IMR-90 (cell line): ENCODE results near the gene EIF4E1B. TPM values are rescaled to one million over a fixed set of nuclear protein-coding genes. Genes with fewer than 3 reads are reported as not detected.

Experiments used
- ATAC-seq: fragments of 200-7000 bp; cut with Tn5 transposase; 2 replicates; pipeline ENCODE4 v1.9.1; 2020; ENCODE audit warnings: low read depth, mild to moderate bottlenecking, moderate library complexity
- BruUV-seq: library from RNA; stranded (reverse); fragments of 400-500 nt; replicated peaks from 2 replicates; lab custom pipeline; 2021; lab: Mats Ljungman, UMichigan
- CTCF ChIA-PET: fragments of 300-600 bp; formaldehyde crosslinking; extraction: SDS; loops from one replicate; lab custom pipeline; 2021; ENCODE audit warnings: antibody characterized with exemption; lab: Yijun Ruan, JAX
- POLR2A ChIA-PET: fragments of 300-600 bp; sonication (Branson Sonifier 250); formaldehyde crosslinking; loops from one replicate; lab custom pipeline; 2022; ENCODE audit warnings: antibody characterized with exemption; ENCODE audit not compliant: unreplicated experiment; lab: Charles Lee
- DNase-seq: peaks from one replicate; pipeline ENCODE4 v3.0.0; 2013
- H2AFZ ChIP-seq: replicated peaks from 2 replicates; pipeline ENCODE3; 2013; ENCODE audit warnings: low read length, mild to moderate bottlenecking; ENCODE audit not compliant: poor library complexity
- H2AK5ac ChIP-seq: 2 replicates; pipeline ENCODE4 v1.6.1; 2013; ENCODE audit warnings: low read depth, low read length, inconsistent platforms
- H2AK9ac ChIP-seq: replicated peaks from 2 replicates; pipeline ENCODE3; 2013; ENCODE audit warnings: mild to moderate bottlenecking, low read depth, low read length, moderate library complexity; ENCODE audit not compliant: poor library complexity
- H2BK120ac ChIP-seq: 2 replicates; pipeline ENCODE4 v1.6.1; 2013; ENCODE audit warnings: low read depth, low read length, inconsistent platforms
- H2BK15ac ChIP-seq: 3 replicates; pipeline ENCODE4 v1.6.1; 2013; ENCODE audit warnings: low read depth, low read length, inconsistent platforms
- H2BK20ac ChIP-seq: 2 replicates; pipeline ENCODE4 v1.6.1; 2013; ENCODE audit warnings: low read depth, mild to moderate bottlenecking, inconsistent platforms, low read length, moderate library complexity
- H2BK5ac ChIP-seq: 2 replicates; pipeline ENCODE4 v1.6.1; 2013; ENCODE audit warnings: mild to moderate bottlenecking, low read depth, low read length, inconsistent platforms; ENCODE audit not compliant: poor library complexity, severe bottlenecking
- H3K14ac ChIP-seq: replicated peaks from 2 replicates; pipeline ENCODE4 v1.6.1; 2013; ENCODE audit warnings: low read depth, low read length, inconsistent platforms
- H3K18ac ChIP-seq: 2 replicates; pipeline ENCODE4 v1.6.1; 2013; ENCODE audit warnings: low read depth, low read length, control low read depth
- H3K23ac ChIP-seq: 2 replicates; pipeline ENCODE4 v1.6.1; 2013; ENCODE audit warnings: low read depth, low read length, inconsistent platforms
- H3K27ac ChIP-seq: 2 replicates; pipeline ENCODE4 v1.5.1; 2013; ENCODE audit warnings: mild to moderate bottlenecking, control low read depth, low read length; ENCODE audit not compliant: insufficient read depth
- H3K27me3 ChIP-seq: 2 replicates; pipeline ENCODE4 v1.6.1; 2013; ENCODE audit warnings: low read length; ENCODE audit not compliant: control insufficient read depth, insufficient read depth
- H3K36me3 ChIP-seq: 2 replicates; pipeline ENCODE4 v1.6.1; 2013; ENCODE audit warnings: low read length, mixed read lengths; ENCODE audit not compliant: control insufficient read depth, insufficient read depth
- H3K4ac ChIP-seq: 2 replicates; pipeline ENCODE4 v1.6.1; 2013; ENCODE audit warnings: low read depth, low read length, inconsistent platforms
- H3K4me1 ChIP-seq: 2 replicates; pipeline ENCODE4 v1.6.1; 2013; ENCODE audit warnings: low read length, mixed read lengths; ENCODE audit not compliant: control insufficient read depth, insufficient read depth
- H3K4me2 ChIP-seq: 2 replicates; pipeline ENCODE4 v1.6.1; 2013; ENCODE audit warnings: low read depth, mild to moderate bottlenecking, control low read depth, low read length, moderate library complexity
- H3K4me3 ChIP-seq: 2 replicates; pipeline ENCODE4 v1.5.1; 2013; ENCODE audit warnings: low read depth, mild to moderate bottlenecking, control low read depth, low read length, moderate library complexity; ENCODE audit not compliant: insufficient read depth
- H3K56ac ChIP-seq: 2 replicates; pipeline ENCODE4 v1.6.1; 2013; ENCODE audit warnings: low read length, inconsistent platforms; ENCODE audit not compliant: insufficient read depth; ENCODE audit errors: extremely low read depth
- H3K79me1 ChIP-seq, 2 experiments: 2 replicates each; pipeline ENCODE4 v1.6.1; 2013; ENCODE audit warnings: low read length in 2 of 2, inconsistent platforms in 1 of 2, low read depth in 1 of 2
- H3K9ac ChIP-seq: 2 replicates; pipeline ENCODE4 v1.6.1; 2013; ENCODE audit warnings: low read depth, low read length, control low read depth
- H3K9me1 ChIP-seq: 2 replicates; pipeline ENCODE4 v1.6.1; 2013; ENCODE audit warnings: low read length, inconsistent platforms; ENCODE audit not compliant: insufficient read depth
- H3K9me3 ChIP-seq: 2 replicates; pipeline ENCODE4 v1.6.1; 2013; ENCODE audit warnings: low read length; ENCODE audit not compliant: control insufficient read depth, insufficient read depth
- H4K20me1 ChIP-seq: 2 replicates; pipeline ENCODE4 v1.6.1; 2013; ENCODE audit warnings: low read length, inconsistent platforms; ENCODE audit not compliant: insufficient read depth
- H4K5ac ChIP-seq: 2 replicates; pipeline ENCODE4 v1.6.1; 2013; ENCODE audit warnings: mild to moderate bottlenecking, low read depth, low read length, control low read depth
- H4K8ac ChIP-seq, 2 experiments: 2 replicates each; pipeline ENCODE4 v1.6.1; 2013; ENCODE audit warnings: low read depth in 2 of 2, low read length in 2 of 2, control low read depth in 1 of 2, inconsistent platforms in 1 of 2
- H4K91ac ChIP-seq: 2 replicates; pipeline ENCODE4 v1.6.1; 2013; ENCODE audit warnings: low read depth, low read length, inconsistent platforms; ENCODE audit not compliant: insufficient read depth
- BHLHE40 ChIP-seq: fragments of 150-350 bp; IDR thresholded peaks from 2 replicates; pipeline ENCODE4 v1.6.1; 2016; ENCODE audit warnings: mild to moderate bottlenecking, low read depth, low read length
- CEBPB ChIP-seq: IDR thresholded peaks from 2 replicates; pipeline ENCODE4 v1.6.1; 2012; ENCODE audit warnings: low read depth, low read length, improper control_type of control experiment
- CHD1 ChIP-seq: IDR thresholded peaks from 2 replicates; pipeline ENCODE4 v1.6.1; 2012; ENCODE audit warnings: low read depth, low read length, improper control_type of control experiment
- ELK1 ChIP-seq: fragments of 150-350 bp; IDR thresholded peaks from 2 replicates; pipeline ENCODE4 v1.6.1; 2016; ENCODE audit warnings: low read depth, mild to moderate bottlenecking, low read length, moderate library complexity, borderline replicate concordance
- FOS ChIP-seq: fragments of 150-350 bp; IDR thresholded peaks from 2 replicates; pipeline ENCODE4 v1.6.1; 2016; ENCODE audit warnings: low read depth, low read length
- MAFK ChIP-seq: IDR thresholded peaks from 2 replicates; pipeline ENCODE4 v1.6.1; 2012; ENCODE audit warnings: low read depth, low read length, improper control_type of control experiment
- MAZ ChIP-seq: IDR thresholded peaks from 2 replicates; pipeline ENCODE4 v1.6.1; 2012; ENCODE audit warnings: low read depth, mild to moderate bottlenecking, low read length, improper control_type of control experiment, moderate library complexity, borderline replicate concordance
- MXI1 ChIP-seq: IDR thresholded peaks from 2 replicates; pipeline ENCODE4 v1.6.1; 2012; ENCODE audit warnings: low read depth, mild to moderate bottlenecking, low read length, moderate library complexity, borderline replicate concordance
- NFE2L2 ChIP-seq: fragments of 150-350 bp; IDR thresholded peaks from 2 replicates; pipeline ENCODE4 v1.6.1; 2016; ENCODE audit warnings: low read depth, mild to moderate bottlenecking, low read length
- POLR2A ChIP-seq: IDR thresholded peaks from 2 replicates; pipeline ENCODE4 v1.6.1; 2012; ENCODE audit warnings: mild to moderate bottlenecking, low read depth, low read length
- RAD21 ChIP-seq: IDR thresholded peaks from 2 replicates; pipeline ENCODE4 v1.6.1; 2012; ENCODE audit warnings: low read length, improper control_type of control experiment
- RCOR1 ChIP-seq: IDR thresholded peaks from 2 replicates; pipeline ENCODE4 v1.6.1; 2012; ENCODE audit warnings: mild to moderate bottlenecking, low read length, improper control_type of control experiment; ENCODE audit not compliant: insufficient replicate concordance
- RFX5 ChIP-seq: IDR thresholded peaks from 2 replicates; pipeline ENCODE4 v1.8.0; 2012; ENCODE audit warnings: low read depth, mild to moderate bottlenecking, low read length, moderate library complexity
- SMC3 ChIP-seq: fragments of 150-350 bp; IDR thresholded peaks from 2 replicates; pipeline ENCODE4 v1.6.1; 2016; ENCODE audit warnings: low read depth, mild to moderate bottlenecking, antibody characterized with exemption, low read length, moderate library complexity
- USF2 ChIP-seq: fragments of 150-350 bp; IDR thresholded peaks from 2 replicates; pipeline ENCODE4 v1.6.1; 2017; ENCODE audit warnings: mild to moderate bottlenecking, antibody characterized with exemption, low read length, low read depth
- WGBS, 2 experiments: methylation state at CpG; one replicate each; pipeline versions ENCODE4 v1.1.5 to v1.1.7; 2013; ENCODE audit warnings: missing lambda C conversion rate in 2 of 2; ENCODE audit not compliant: insufficient read length in 1 of 2; ENCODE audit errors: extremely low coverage in 2 of 2; 5-methylcytosine and 5-hydroxymethylcytosine counted together
- dilution Hi-C: fragments of 300-500 bp; cut with HindIII; formaldehyde crosslinking; loops from one replicate; pipeline ENCODE4 v1.14.3; 2018; ENCODE audit warnings: low sequenced_read_pairs; ENCODE audit not compliant: unreplicated experiment
- in situ Hi-C: fragments of 300-500 bp; cut with MboI; formaldehyde crosslinking; loops from 3 replicates; pipeline ENCODE4 v1.14.3; 2019; ENCODE audit warnings: low sequenced_read_pairs, inconsistent platforms, mixed read lengths
- intact Hi-C: fragments of 100-400 bp; cut with micrococcal nuclease; formaldehyde crosslinking; loops from 2 replicates; pipeline ENCODE4 v1.10.0; 2022
- polyA plus RNA-seq, 3 experiments: library from polyadenylated mRNA; depleted of rRNA; stranded (reverse); fragments of >200 nt; gene quantifications; 2 replicates each; pipeline ENCODE4 v1.2.3, GENCODE V29; 2012; ENCODE audit warnings: low replicate concordance in 1 of 3
- total RNA-seq: library from RNA; depleted of rRNA; stranded (reverse); fragments of >200 nt; gene quantifications from 2 replicates; pipeline ENCODE4 v1.2.3, GENCODE V29; 2012

EIF4E1B gene
- total and polyA plus RNA-seq, 2 of the 4 experiments (the other 2 are of a cell fraction), result not detected

GRCh38 chr5:176651472-176651980 is 21.1 kb downstream of the EIF4E1B start:
- Histone ChIP-seq H3K18ac (no peak overlapping the region), H2AK5ac (no peak overlapping the region), H3K27ac (no peak overlapping the region), H2BK20ac (no peak overlapping the region), H2BK5ac (no peak overlapping the region), H2AFZ (no peak overlapping the region), H3K79me1 (peaks cover 4 to 42% of the 10 kb centered on the region in 2 experiments), H4K8ac (no peak overlapping the region), H3K23ac (no peak overlapping the region), H2BK120ac (no peak overlapping the region), H2AK9ac (no peak overlapping the region), H3K9ac (no peak overlapping the region), H4K5ac (no peak overlapping the region), H3K14ac (no peak overlapping the region), H3K4me3 (no peak overlapping the region), H3K4ac (no peak overlapping the region), H4K20me1 (peaks cover 39% of the 10 kb centered on the region), H4K91ac (no peak overlapping the region), H3K56ac (no peak overlapping the region), H3K4me1 (peaks cover 12% of the 10 kb centered on the region; the same call in 1 of the 2 replicates), H3K9me1 (peaks cover 7% of the 10 kb centered on the region; the same call in 1 of the 2 replicates), H3K27me3 (no peaks in the 10 kb centered on the region), H3K4me2 (no peak overlapping the region), H3K36me3 (peaks cover 10% of the 10 kb centered on the region; the same call in 1 of the 2 replicates), H3K9me3 (no peaks in the 10 kb centered on the region), H2BK15ac (no peak overlapping the region)
- ChIA-PET CTCF (interaction anchor here (0.7 to 1.3 kb wide), 2 partner anchors 9 to 313 kb away, joined by 3 to 5 read pairs; no protein-coding TSS in a partner anchor), POLR2A (no interaction called here)
- DNase-seq, result no peak
- 94% methylated on average over 3 of the region's 17 CpGs; no CpG with 5 or more reads in 1 of the 2 experiments for WGBS, 2 experiments
- no peak for ATAC-seq
- no peak for TF ChIP-seq SMC3
- TF ChIP-seq USF2, result no peak
- TF ChIP-seq ELK1, result no peak
- no peak for TF ChIP-seq FOS
- no peak for TF ChIP-seq POLR2A
- no peak for TF ChIP-seq RCOR1
- no peak for TF ChIP-seq RAD21
- no peak for TF ChIP-seq RFX5
- TF ChIP-seq MAZ, result no peak
- TF ChIP-seq CHD1, result no peak
- TF ChIP-seq NFE2L2, result no peak
- TF ChIP-seq CEBPB, result no peak
- no peak for TF ChIP-seq MAFK
- no peak for TF ChIP-seq MXI1
- TF ChIP-seq BHLHE40, result no peak
- in situ Hi-C loops (no loop called here), intact Hi-C loops (no loop called here), dilution Hi-C loops (no loop called here)
- BruUV-seq, result no TSS peak
